HUDEP-2 (cell line): ENCODE measurements around the gene MARCHF5.
A peak's percentile ranks its signal among the peaks of the same experiment; 100 is the strongest.
"Not testable (repeated sequence)": the region's sequence is repeated elsewhere in the genome, so short reads cannot be mapped to it uniquely, and the experiment has no call there.

Source experiments
- DNase-seq, 76 experiments: peaks; one replicate each; lab custom pipeline; 2025; ENCODE audit not compliant: unreplicated experiment in 76 of 76; lab: John Stamatoyannopoulos, UW

The MARCHF5 gene

DNA sequence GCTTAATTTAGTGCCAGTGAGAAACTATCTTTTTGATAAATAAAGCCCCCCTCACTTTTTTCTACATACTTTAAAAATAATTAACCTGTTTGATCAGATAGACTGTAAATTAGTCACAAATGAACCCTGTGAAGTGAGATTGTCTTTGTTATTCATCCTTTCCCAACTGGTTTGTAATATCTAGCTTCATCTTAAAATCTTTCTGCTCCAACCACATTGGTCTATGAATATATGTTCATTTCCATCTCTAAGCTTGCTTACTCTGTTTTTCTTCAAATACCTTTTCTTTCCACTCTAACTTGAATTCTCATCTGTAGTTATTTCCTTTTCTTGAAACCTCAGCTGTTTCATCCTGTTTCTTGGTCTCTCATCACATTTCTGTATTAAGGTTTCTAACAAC is 12.1 kb downstream of the MARCHF5 start:
- DNase-seq, result no peak

DNA sequence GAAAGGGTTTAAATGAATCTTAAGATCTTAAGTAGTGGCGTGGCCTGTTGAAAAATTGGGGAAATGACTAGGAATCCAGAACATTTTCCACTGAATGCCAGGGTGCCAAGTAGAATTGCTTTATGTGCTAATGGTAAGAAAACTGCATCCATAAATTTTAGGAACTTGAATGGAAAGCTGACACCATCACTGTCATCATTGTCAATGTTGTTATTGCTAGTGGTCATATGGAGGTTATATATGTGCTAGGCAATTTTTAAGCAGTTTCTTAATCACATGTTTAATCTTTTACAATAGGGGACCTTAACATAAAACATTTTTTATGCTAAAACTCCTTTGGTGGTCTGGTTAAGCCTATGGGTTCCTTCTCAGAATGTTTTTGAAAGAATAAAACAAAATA is 13.1 kb downstream of the MARCHF5 start:
- DNase-seq, result no peak

DNA sequence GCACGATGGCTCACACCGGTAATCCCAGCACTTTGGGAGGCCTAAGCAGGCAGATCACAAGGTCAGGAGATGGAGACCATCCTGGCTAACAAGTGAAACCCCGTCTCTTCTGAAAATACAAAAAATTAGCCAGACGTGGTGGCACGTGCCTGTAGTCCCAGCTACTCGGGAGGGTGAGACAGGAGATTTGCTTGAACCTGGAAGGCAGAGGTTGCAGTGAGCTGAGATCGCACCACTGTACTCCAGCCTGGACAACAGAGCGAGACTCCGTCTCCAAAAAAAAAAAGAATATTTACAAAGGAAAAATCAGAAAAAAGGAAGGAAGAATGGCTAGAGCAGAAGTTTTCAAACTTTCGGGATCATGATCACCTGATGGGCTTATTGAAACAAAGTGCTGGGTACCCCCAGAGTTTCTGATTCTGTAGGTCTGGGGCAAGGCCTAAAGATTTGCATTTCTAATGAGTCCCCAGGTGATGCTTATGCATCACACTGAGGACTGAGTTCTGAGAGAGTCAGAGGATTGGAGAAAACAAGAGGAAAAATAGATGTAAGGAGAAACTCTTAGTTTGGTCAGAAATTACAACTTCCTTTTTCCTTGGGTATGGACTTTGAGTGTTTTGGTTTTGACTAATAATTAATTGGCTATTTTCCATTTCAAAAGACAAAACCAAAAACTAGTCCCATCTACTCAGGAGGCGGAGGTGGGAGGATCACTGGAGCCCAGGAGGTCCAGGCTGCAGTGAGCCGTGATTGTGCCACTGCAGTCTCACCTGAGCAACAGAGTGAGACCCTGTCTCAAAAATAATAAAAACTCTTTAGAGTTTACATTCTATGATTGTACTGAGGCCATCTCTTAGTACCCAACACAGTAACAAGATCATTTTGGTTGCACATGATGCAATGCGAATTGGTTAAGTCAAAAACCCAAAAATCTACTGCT is 14.4 kb downstream of the MARCHF5 start:
- DNase-seq, result no peak

DNA sequence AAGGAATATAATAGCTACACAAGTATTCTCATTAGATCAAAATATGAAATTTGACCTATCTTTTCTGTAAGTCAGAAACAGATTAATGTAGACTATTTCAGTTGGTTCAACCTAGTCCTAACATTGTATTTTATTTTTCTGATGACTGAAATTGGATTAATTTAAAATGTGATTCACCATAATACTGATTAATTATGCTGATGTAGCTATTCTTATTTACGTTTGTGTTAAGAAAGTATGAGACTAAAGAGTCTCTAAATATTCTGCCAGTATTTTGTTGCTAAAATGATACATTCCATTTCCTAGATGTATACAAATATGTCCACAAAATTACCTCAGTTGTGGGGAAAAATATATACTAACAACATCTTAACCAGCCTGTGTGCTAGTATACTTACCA is 18.3 kb downstream of the MARCHF5 start:
- no peak for DNase-seq

DNA sequence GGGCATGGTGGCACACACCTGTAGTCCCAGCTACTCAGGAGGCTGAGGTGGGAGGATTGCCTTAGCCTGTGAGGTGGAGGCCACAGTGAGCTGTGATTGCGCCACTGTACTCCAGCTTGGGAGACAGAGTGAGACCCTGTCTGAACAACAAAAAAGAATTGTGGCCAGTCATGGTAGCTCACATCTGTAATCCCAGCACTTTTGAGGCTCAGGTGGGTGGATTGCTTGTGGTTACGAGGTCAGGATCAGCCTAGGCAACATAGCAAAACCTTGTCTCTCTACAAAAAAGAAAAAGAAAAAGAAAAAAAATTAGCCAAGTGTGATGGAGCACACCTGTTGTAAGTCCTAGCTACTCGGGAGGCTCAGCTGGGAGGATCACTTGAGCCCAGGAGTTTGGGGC is 22.8 kb downstream of the MARCHF5 start:
- DNase-seq, result no peak

DNA sequence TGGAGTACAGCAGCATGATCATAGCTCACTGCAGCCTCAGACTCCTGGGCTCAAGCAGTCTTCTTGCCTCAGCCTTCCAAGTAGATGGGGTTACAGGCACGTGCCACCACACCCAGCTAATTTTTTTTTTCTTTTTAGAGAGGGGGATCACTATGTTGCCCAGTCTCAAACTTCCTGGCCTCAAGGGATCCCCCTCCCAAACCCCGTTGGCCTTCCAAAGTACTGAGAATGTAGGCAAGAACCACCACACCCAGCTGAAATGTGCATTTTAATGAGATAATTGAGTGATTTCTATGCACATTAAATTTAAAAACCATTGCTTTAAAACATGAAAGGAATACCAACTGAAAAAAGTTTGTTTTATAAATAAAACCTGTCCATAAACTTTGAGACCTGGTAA is 25.6 kb downstream of the MARCHF5 start:
- DNase-seq, result no peak

DNA sequence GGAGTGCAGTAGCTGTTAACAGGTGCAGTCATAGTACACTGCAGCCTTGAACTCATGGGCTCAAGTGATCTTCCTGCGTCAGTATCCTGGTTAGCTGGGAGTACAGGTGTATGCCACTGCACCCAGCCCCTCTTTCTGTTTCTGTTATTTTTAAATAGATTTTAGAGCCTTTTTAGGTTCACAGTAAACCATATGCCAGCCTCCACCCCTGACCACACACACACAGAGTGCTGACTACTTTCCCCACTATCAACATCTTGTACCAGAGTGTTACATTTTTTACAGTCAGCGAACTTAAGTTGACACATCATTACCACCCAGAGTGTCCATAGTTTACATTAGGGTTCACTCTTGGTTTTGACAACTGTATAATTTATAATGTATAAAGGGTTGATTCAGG is 32.1 kb downstream of the MARCHF5 start:
- no peak for DNase-seq

DNA sequence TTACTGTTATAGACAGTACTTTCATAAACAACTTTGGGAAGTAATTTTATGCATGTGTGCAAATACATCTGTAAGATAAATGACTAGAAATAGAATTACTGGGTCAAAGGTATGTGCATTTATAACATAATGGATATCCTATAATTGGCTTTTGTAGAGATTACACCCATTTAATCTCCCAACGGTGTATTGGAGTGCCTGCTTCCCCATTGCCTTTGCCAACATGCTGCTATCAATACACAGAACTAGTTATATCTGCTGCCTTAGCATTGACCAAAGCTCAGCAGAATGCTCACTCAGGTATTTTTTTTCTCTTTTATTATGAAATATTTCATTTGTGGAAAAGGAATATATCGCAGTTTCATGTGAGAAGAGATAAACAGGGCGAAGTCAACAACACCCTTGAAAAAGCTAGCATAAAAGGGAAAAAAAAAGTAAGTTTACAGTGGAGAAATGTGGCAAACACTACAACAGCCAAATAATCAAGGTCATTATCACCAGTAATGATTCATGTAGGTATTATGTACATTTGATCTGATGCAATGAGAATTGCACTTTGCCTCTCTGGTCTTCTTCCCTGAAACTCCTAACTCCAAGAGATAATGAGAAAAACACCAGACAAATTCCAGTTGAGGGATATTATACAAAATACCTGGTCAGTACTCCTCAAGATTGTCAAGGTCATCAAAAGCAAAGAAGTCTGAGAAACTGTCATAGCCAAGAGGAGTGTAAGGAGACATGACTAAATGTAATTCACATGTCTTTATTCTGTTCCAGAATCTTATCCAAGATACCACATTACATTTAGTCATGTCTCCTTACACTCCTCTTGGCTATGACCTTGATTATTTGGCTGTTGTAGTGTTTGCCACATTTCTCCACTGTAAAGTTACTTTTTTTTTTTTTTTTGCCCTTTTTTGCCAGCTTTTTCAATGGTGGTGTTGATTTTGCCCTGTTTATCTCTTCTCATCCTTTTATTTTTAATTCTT is 36.8 kb downstream of the MARCHF5 start:
- DNase-seq, result peak in 2 of 76 experiments; percentile 4 to 10

DNA sequence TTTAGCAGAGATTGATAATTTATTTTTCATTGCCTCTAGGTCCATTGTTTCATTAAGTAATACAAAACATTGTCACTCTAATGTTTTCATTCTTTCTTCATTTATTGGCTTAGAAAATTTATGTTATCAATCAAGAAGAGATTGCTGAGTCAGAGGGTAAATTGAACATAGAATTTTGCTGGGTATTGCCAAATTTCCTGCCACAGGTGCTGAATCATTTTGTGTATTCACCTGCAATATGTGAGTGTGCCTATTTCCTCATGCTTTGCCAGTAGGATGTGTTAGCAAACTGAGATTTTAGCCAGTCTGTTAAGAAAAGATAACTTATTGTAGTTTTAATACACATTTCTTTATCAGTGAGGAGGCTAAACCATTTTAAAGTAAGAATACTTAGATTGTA is 38.0 kb downstream of the MARCHF5 start:
- no peak for DNase-seq

DNA sequence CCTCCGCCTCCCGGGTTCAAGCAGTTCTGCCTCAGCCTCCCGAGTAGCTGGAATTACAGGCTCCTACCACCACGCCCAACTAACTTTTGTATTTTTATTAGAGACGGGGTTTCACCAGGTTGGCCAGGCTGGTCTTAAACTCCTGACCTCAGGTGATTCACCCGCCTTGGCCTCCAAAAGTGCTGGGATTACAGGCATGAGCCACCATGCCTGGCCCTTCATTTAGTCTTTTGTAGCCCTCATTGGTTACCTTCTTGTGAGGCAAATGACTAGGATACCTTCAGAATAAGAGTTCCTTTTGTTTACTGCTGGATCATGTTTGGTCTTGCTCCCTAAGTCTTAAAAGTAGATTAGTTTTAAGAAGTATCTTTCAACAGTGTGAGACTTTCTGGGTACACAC is 39.0 kb downstream of the MARCHF5 start:
- DNase-seq, result not testable (repeated sequence)

DNA sequence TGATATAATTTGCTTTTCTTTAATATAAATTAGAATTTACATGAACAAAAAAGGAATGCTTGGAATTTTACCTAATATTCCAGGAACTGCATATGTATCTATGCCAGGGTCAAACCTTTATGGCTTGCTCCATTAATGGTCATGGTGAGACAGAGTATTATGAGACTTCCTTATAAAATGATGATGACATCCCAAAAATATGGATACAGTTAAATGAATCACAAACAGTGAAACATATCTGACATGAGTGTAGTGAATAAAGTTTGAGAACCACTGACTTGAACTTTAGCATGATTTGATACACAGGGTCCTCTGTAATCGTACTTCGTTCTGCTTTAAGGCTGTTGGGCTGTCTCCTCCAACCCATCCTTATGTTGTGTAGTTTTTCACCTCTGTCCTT is 51.8 kb downstream of the MARCHF5 start:
- DNase-seq, result no peak

DNA sequence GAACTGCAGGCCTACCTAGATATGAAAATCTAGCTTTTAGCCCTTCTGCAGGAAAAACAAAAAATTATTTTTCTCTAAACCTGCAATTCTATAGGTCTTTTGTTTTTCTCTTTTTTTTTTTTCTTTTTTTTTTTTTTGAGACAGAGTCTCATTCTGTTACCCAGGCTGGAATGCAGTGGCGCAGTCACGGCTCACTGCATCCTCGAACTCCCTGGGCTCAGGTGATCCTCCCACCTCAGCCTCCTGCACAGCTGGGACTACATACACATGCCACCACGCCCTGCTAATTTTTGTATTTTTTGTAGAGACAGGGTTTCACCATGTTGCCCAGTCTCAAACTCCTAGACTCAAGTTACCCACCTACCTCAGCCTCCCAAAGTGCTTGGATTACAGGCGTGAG is 54.6 kb downstream of the MARCHF5 start:
- DNase-seq, result not testable (repeated sequence)

DNA sequence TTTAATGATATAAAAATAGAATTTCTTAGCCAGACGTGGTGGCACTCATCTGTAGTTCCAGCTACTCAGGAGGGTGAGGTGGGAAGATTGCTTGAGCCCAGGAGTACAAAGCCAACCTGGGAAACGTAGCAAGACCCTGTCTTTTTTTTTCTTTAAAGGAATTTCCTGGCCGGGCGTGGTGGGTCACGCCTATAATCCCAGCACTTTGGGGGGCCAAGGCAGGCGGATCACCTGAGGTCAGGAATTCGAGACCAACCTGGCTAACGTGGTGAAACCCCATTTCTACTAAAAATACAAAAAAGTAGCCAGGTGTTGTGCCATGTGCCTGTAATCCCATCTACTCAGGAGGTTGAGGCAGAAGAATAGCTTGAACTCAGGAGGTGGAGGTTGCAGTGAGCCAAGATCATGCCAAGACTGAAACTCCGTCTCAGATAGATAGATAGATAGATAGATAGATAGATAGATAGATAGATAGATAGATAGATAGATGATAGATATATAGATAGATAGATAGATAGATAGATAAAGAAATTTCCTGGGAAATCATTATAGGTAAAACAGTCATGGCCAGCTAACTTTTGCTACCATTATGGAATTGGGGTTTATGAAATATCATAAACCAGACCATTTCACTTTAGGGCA is 56.2 kb downstream of the MARCHF5 start:
- DNase-seq, result not testable (repeated sequence)

DNA sequence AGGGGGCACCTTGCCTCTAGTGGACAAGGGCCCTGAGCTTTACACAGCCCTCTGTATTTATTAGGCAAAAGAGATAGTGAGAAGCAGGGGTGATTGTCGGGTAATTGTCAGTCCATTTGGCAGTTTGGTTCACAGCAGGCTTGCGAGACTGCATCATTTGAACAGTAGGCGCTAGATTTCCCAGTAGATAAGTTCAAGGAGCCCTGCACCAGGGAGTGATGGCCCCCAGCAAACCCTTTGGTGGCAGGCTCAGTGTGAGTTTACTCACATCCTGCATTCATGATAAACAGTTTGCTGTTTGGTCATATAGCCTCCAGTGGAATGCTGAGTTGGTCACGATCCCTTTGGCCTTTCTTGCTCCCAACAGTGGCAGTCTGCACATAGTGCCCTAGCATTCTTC is 59.4 kb downstream of the MARCHF5 start:
- DNase-seq, result no peak

DNA sequence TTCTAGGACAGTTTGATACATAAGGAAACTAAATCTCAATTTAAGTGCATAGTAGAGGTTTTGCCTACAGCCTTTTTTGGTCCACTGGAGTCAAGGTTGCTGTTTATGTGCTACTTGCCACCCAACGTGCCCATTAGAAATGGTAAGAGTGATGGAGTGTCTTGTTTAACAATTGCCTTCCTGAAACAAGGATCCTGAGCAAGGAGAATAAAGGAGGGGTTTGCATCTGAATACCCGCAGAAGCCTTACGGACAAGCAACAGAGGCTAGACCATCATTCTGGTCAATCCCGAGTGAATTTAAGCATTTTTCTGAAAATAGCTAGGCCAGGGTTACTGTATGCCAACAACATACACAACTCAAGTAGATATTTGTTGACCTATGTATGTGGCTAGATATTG is 63.6 kb downstream of the MARCHF5 start:
- no peak for DNase-seq

DNA sequence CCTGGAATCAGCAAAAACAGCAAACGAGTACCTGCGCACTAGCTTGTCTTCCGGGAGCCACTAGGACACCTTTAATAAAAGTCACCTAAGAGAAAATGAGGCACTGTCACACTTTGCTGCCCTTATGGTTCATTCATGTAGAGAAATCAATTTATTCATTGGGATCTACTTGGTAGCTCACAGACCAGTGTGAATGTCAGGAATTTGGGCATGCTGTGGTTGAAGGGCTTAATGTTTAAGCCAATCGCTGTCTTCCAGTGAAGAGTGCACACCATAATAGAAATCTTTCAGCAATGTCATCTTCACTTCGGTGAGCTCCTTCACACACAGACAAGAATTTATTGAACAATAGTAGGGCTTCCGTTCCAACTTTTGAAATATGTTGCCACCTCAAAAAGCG is 65.1 kb downstream of the MARCHF5 start:
- no peak for DNase-seq

DNA sequence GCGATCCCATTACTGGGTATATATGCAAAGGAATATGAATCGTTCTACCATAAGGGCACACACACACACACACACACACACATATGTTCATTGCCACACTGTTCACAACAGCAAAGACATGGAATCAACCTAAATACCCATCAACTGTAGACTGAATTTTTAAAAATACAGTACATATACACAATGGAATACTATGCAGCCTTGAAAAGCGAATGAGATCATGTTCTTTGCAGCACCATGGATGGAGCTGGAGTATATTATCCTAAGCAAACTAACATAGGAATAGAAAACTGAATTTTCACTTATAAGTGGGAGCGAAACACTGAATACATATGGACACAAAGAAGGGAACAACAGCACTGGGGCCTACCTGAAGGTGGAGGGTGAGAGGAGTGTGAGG is 72.5 kb downstream of the MARCHF5 start:
- DNase-seq, result no peak

DNA sequence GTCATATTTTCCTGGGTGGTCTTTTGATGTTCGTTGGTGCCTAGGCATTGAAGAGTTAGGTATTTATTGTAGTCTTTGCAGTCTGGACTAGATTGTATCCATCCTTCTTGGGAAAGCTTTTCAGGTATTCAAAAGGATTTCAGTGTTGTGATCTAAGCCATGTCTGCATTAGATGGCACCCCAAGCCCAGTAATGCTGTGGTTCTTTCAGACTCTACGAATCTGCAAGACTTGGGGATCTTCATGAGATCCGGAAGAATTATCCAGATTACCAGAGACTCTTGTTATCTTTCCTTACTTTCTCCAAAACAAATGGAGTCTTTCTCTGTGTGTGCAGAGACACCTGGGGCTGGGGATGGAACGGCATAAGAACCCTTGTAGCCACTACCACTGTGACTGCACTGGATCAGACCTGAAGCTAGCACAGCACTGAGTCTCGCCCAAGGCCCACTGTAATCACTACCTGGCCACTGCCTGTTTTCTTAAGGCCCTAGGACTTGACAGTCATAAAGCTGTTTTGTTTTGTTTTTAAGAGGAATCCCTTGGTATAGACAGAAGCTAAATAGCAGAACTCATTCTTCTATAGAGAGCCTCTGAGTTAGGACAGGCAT is 75.5 kb downstream of the MARCHF5 start:
- no peak for DNase-seq

DNA sequence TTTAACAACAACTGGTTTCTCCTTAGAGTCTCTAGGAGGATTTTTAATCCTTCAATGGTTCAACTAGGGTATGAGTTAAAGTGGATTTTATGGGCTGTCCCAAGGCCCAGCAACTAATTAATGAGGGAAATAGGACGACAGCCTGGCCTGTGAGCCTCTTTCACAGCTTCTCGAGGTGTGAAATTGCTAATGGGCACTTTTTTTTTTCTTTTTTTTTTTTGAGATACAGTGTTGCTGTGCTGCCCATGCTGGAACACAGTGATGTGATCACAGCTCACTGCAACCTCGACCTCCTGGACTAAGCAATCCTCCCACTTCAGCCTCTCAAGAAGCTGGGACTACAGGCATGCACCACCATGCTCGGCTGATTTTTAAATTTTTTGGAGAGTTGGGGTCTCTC is 87.0 kb downstream of the MARCHF5 start:
- DNase-seq, result no peak

DNA sequence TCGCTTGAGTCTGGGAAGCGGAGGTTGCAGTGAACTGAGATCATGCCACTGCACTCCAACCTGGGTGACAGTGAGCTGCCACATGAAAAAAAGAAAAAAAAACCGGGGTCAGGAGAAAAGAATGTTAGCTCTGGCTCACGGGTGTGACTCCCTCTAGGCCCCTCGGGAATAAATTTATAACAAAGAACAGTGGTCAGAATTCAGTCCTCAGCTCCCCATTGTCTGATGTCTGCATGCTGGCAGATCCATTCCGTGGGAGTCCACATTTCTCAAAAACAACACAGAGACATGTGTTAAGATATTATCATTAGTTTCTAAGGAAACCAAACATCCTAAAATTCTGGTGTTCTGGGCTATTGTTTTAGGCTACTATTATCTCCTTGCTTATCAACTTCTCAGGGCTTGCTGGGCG is 90.6 kb downstream of the MARCHF5 start:
- DNase-seq, result no peak

DNA sequence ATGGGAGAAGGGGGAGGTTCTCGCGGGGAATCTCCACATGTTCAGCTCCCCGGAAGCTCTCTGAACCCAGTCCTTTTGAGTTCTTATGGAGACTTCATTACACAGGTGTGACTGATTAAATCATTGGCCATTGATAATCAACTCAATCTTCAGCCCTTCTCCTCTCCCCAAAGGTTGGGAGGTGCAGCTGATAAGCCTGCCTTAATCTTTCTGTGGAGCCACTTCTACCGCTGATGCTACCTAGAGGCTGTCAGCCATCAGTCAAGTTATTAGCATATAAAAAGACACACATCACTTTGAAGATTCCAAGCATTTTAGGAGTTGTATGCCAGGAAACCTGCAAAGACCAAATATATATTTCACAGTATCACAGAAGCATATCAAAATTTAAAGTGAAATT is 91.7 kb downstream of the MARCHF5 start:
- DNase-seq, result no peak
